HUES6 (cell line): ENCODE results near the gene BBS9.
A peak's percentile ranks its signal among the peaks of the same experiment; 100 is the strongest.

Experiments used
- H3K27ac ChIP-seq: 2 replicates; pipeline ENCODE4 v1.7.0; 2013; ENCODE audit warnings: low read depth, mild to moderate bottlenecking, low read length, inconsistent platforms
- H3K27me3 ChIP-seq: 2 replicates; pipeline ENCODE4 v1.6.1; 2013; ENCODE audit warnings: low read length; ENCODE audit not compliant: control insufficient read depth, insufficient read depth
- H3K36me3 ChIP-seq: 2 replicates; pipeline ENCODE4 v1.6.1; 2013; ENCODE audit warnings: low read length; ENCODE audit not compliant: control insufficient read depth, insufficient read depth
- H3K4me1 ChIP-seq: 2 replicates; pipeline ENCODE4 v1.6.1; 2013; ENCODE audit warnings: low read length; ENCODE audit not compliant: control insufficient read depth, insufficient read depth
- H3K4me3 ChIP-seq: 2 replicates; pipeline ENCODE4 v1.5.1; 2013; ENCODE audit warnings: low read depth, low read length
- H3K9ac ChIP-seq: one replicate; pipeline ENCODE4 v1.6.1; 2013; ENCODE audit warnings: mild to moderate bottlenecking, low read length
- H3K9me3 ChIP-seq: 2 replicates; pipeline ENCODE4 v1.6.1; 2013; ENCODE audit warnings: low read depth, low read length; ENCODE audit not compliant: control insufficient read depth, insufficient read depth

BBS9 gene

DNA sequence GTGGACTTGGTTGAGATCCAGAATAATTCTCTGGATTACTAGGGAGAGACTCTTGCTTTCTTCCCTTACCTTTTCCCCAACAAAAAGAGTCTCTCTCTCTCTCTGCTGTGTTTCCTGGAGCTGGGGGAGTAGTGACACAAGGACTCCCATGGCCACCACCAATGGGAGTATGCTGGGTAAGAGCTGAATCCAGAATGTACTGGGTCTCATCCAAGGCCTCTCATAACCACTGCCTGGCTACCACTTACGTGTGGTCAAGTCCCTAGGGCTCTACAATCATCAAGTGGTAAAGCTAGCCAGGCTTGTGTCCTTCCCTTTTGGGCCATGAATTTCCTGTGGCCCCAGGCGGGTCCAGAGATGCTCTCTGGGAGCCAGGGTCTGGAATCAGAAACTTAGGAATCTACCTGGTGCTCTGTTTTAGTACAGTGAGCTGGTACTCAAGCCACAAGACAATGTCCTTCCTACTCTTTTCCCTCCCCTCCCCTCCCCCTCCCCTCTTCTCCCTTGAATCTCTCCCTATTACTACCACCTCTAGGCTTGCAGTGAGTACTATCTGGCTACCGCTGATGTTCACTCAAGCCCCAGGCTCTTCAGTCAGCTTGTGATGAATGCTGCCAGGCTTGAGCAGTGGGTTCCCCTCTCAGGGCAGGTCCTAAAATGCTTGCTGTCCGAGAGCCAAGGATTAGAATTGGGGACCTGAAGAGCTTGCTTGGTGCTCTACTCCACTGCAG lies 196.6 kb downstream of the BBS9 start:
- Histone ChIP-seq H3K36me3 (no peaks in the 10 kb centered on the region), H3K27ac (no peak overlapping the region), H3K27me3 (no peaks in the 10 kb centered on the region), H3K9ac (no peak overlapping the region), H3K4me1 (no peaks in the 10 kb centered on the region), H3K9me3 (no peaks in the 10 kb centered on the region), H3K4me3 (no peak overlapping the region)

DNA sequence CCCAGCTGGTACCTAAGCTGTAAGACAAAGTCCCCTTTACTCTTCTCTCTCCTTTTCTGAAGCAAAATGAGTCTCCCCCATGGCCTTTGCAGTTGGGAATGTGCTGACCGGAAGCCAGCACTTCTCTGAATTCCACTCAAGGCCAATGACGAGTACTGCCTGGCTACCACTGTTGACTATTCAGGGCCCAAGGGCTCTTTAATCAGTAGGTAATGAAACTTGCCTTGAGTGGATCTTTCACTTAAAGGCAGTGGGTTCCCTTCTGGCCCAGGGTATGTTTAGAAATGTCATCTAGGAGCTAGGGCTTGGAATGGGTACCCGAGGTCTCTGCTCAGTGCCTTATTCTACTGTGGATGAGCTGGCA lies 197.1 kb downstream of the BBS9 start:
- no peaks in the 10 kb centered on the region for H3K9me3 ChIP-seq
- H3K27ac ChIP-seq = no peak overlapping the region
- no peak overlapping the region for H3K9ac ChIP-seq
- no peak overlapping the region for H3K4me3 ChIP-seq
- H3K27me3 ChIP-seq = no peaks in the 10 kb centered on the region
- H3K4me1 ChIP-seq = no peaks in the 10 kb centered on the region
- no peaks in the 10 kb centered on the region for H3K36me3 ChIP-seq

DNA sequence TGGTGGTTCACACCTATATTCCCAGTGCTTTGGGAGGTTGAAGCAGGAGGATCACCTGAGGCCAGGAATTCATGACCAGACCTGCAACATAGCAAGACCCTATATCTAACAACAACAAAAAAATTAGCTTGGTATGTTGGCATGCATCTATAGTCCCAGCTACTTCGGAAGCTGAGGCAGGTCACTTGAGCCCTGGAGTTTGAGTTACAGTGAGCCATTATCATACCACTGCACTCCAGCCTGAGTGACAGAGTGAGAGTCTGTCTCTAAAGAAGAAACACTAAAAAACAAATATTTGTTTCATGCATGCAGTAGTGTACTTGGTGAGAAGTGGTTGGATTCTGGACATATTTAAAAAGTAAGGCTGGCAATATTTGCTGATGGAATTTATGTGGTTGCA lies 198.1 kb downstream of the BBS9 start:
- no peak overlapping the region for H3K4me3 ChIP-seq
- H3K27ac ChIP-seq = no peak overlapping the region
- no peaks in the 10 kb centered on the region for H3K9me3 ChIP-seq
- no peaks in the 10 kb centered on the region for H3K4me1 ChIP-seq
- no peak overlapping the region for H3K9ac ChIP-seq
- no peaks in the 10 kb centered on the region for H3K27me3 ChIP-seq
- H3K36me3 ChIP-seq = no peaks in the 10 kb centered on the region

DNA sequence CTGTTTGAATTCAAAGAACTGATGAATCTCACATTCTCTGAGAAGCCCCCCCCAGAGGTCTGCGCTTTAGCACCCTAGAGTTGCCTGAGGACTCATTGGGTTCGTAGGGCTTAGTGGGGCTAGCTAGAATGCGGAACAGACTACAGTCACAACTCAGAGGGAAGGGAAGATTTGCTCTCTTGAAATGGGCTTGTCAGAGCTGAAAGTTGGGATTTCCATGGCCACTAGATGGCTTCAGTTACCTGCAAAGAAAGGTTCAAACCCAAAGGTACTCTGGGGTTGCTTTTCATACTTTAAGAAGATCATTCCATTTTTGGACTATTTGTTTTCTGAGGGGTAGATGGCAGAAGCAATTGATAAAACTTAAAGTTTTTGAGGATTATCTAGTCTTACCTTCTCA lies 205.0 kb downstream of the BBS9 start:
- Histone ChIP-seq H3K9ac (no peak overlapping the region), H3K27me3 (no peaks in the 10 kb centered on the region), H3K4me1 (peaks cover 3% of the 10 kb centered on the region; the same call in 1 of the 2 replicates), H3K27ac (no peak overlapping the region), H3K36me3 (no peaks in the 10 kb centered on the region), H3K4me3 (no peak overlapping the region), H3K9me3 (no peaks in the 10 kb centered on the region)

DNA sequence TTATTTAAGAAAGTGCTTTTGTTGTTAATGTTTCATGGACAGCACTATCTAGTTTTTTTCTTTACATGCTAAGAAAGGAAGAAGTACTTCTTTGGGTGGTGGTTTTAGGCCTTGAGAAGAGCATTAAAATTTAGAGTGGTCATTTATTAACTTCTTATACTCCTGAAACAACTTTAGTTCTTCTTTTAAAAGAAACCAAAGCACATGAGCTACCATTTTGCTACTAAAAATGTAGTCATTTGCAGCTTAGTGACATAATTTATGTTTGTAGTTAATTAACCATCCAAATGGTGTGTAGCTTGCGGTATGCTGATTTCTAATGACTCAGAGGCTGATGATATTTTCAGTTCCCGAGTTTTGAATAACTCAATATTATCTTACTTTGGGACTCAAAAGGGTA lies 207.5 kb downstream of the BBS9 start:
- Histone ChIP-seq H3K27ac (no peak overlapping the region), H3K4me3 (no peak overlapping the region), H3K4me1 (peaks cover 3% of the 10 kb centered on the region; the same call in 1 of the 2 replicates), H3K9ac (no peak overlapping the region), H3K27me3 (no peaks in the 10 kb centered on the region), H3K9me3 (no peaks in the 10 kb centered on the region), H3K36me3 (no peaks in the 10 kb centered on the region)

DNA sequence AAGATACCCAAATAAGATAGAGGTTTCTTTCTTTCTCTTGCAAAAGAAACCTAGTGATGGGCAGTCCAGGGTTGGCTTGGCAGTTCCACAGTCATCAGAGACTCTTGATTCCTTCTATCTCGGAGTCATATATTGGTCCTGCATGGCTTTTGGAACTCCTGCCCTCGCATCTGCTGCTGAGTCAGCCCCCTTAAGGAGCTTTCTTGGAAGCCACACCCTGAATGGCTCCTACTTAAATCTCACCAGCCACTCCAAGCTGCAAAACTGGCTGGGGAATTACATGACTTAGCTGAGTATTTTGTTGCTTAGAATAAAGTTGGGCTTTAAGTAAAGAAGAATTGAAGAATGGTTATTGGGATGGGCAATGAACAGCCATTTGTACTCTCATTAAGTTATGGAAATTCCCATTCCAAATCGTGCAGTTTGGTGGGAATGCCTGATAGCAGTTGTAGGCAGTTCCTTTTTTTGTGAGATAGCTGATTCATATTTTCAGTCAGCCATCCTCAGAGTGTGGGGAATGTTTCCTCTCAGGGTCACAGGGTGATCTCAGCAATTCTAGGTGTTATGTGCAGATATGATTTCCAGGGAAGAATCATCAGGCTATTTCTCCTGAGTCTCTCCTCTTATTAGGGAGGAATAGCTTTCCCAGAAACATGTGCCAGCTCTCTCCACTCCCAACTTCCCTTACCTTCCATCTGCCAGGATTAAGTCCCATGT lies 209.9 kb downstream of the BBS9 start:
- peaks cover 3% of the 10 kb centered on the region; the same call in 1 of the 2 replicates for H3K4me1 ChIP-seq
- no peak overlapping the region for H3K9ac ChIP-seq

DNA sequence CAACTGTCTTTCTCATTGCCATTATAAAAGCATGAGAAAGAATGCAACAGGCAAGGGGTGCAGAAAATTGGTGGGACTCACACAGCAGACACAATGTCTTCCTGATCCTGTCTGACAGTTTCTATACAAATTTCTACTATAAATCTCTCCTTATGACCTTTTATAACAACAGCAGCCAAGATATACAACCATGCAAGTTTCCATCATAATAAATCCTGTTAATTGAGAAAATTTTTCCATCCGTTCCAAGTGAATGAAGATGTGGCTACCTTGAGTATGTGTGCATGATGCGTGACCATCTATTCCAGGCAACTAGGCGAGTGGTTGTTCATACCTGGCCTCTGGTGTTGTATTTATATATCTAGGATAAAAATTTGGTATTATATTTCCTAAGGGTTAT lies 216.7 kb downstream of the BBS9 start:
- no peak overlapping the region for H3K27ac ChIP-seq
- no peaks in the 10 kb centered on the region for H3K4me1 ChIP-seq
- no peaks in the 10 kb centered on the region for H3K36me3 ChIP-seq
- H3K27me3 ChIP-seq = no peaks in the 10 kb centered on the region
- no peak overlapping the region for H3K9ac ChIP-seq
- H3K4me3 ChIP-seq = no peak overlapping the region
- H3K9me3 ChIP-seq = no peaks in the 10 kb centered on the region

More for the DNA sequence above, 209.9 kb downstream of the BBS9 start:
- H3K4me3 ChIP-seq = no peak overlapping the region
- H3K27ac ChIP-seq = no peak overlapping the region
- H3K9me3 ChIP-seq = no peaks in the 10 kb centered on the region
- no peaks in the 10 kb centered on the region for H3K36me3 ChIP-seq
- H3K27me3 ChIP-seq = no peaks in the 10 kb centered on the region

DNA sequence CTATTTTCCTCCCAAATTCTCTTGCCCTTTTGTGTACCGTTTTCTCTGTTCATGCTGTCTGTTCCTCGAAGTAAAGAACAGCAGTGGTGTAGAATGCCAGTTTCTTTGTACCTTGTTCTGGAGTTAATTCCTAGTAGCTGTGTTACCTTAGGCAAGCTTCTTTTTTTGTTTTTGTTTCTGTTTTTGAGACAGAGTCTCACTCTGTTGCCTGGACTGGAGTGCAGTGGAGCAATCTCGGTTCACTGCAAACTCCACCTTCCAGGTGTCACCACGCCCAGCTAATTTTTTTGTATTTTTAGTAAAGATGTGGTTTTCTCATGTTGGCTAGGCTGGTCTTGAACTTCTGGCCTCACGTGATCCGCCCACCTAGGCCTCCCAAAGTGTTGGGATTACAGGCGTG lies 221.2 kb downstream of the BBS9 start:
- peaks cover 9% of the 10 kb centered on the region; the same call in 1 of the 2 replicates for H3K4me1 ChIP-seq
- H3K27ac ChIP-seq = no peak overlapping the region
- no peaks in the 10 kb centered on the region for H3K27me3 ChIP-seq
- no peak overlapping the region for H3K9ac ChIP-seq
- H3K9me3 ChIP-seq = no peaks in the 10 kb centered on the region
- no peaks in the 10 kb centered on the region for H3K36me3 ChIP-seq
- no peak overlapping the region for H3K4me3 ChIP-seq

DNA sequence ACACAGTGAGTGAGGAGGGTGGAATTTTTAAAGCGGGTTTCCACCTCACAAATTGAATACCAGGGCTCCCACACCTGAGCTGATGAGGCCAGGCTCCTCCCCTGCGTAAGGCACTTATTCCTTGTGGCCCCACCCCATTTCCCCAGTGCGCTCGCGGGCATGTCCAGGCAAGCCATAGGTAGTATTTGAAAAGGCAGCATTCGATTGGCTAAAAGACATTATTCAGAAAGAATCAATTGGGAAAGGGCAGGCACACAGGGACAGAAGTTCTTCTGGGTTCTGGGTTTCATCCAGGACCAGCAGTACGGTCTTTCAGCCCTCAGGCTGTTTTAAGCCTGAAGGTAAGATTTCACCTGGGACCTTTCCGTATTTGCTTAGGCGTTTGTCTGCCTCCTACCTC lies 222.3 kb downstream of the BBS9 start:
- H3K27me3 ChIP-seq = no peaks in the 10 kb centered on the region
- H3K9me3 ChIP-seq = no peaks in the 10 kb centered on the region
- H3K9ac ChIP-seq = peak overlapping the region; percentile 24
- peak overlapping the region; percentile 86 for H3K27ac ChIP-seq
- H3K4me1 ChIP-seq = peaks cover 9% of the 10 kb centered on the region; the same call in 1 of the 2 replicates
- H3K36me3 ChIP-seq = no peaks in the 10 kb centered on the region
- H3K4me3 ChIP-seq = peak overlapping the region; percentile 48

DNA sequence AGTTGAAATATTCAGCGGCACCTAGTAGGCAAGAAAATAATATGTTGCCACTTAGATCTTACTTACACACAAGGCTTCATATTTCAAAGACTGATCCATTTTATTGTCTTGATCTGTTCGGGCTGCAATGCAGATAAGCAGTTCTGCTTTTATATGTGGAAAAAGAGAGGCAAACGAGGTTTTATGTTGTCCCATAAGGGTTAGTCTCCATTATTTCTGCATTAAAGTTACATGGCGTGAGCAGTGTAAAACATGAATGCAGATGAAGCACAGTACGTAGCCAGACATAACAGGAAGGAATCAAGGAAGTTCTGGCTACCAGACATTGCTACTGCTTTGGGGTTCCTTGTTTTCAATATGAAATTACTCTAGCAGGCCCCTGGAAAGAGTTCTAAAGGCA lies 224.8 kb downstream of the BBS9 start:
- Histone ChIP-seq H3K9ac (no peak overlapping the region), H3K27ac (no peak overlapping the region), H3K9me3 (no peaks in the 10 kb centered on the region), H3K27me3 (no peaks in the 10 kb centered on the region), H3K4me3 (peak overlapping the region; percentile 48), H3K4me1 (peaks cover 9% of the 10 kb centered on the region; the same call in 1 of the 2 replicates), H3K36me3 (no peaks in the 10 kb centered on the region)

DNA sequence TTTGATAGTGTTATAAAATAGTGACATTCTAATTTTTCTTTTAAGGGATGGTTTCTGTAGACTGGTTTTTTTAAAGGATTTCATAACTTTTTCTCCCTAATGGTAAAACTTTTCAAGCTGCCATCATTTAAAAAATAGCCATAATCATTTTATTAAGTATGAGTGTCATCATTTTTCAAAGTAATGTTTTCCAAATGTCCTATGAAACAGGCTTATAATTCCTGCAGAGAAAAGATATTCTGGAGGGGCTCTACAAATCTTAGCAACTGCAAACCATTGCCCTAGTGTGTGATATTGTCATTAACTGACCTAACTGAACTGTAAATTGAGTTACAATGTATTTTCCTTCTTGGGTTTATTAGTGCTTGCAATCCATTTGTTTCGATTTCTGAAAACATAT lies 226.0 kb downstream of the BBS9 start:
- no peaks in the 10 kb centered on the region for H3K9me3 ChIP-seq
- H3K9ac ChIP-seq = no peak overlapping the region
- no peak overlapping the region for H3K27ac ChIP-seq
- H3K4me3 ChIP-seq = peak overlapping the region; percentile 36; the same call in 1 of the 2 replicates
- H3K27me3 ChIP-seq = no peaks in the 10 kb centered on the region
- no peaks in the 10 kb centered on the region for H3K36me3 ChIP-seq
- peaks cover 9% of the 10 kb centered on the region; the same call in 1 of the 2 replicates for H3K4me1 ChIP-seq
